HG02943 (cell line): Measurements from ENCODE around the gene DENND1A.
"Not testable (repeated sequence)": the region's sequence is repeated elsewhere in the genome, so short reads cannot be mapped to it uniquely, and the experiment has no call there.

Source experiments
- ATAC-seq: cut with Tn5 transposase; IDR thresholded peaks from one replicate; pipeline ENCODE4 v1.9.1; 2021; ENCODE audit warnings: mild to moderate bottlenecking, low read depth, moderate library complexity; ENCODE audit not compliant: unreplicated experiment

DENND1A gene

GRCh38 chr9:123929870-123930831 is at the start of gene DENND1A:
DENND1A (minus strand) TSS chr9:123930126; CDS start chr9:123929905, 221 bp downstream.
- ATAC-seq = peak; percentile 63

- no peak for ATAC-seq
These were observed 49.1 kb upstream of the DENND1A start for GRCh38 chr9:123978981-123979380.

- ATAC-seq = not testable (repeated sequence)
These were observed 46.7 kb upstream of the DENND1A start for GRCh38 chr9:123976579-123976978.

- ATAC-seq = no peak
These were observed 45.9 kb upstream of the DENND1A start for GRCh38 chr9:123975871-123976270.

- no peak for ATAC-seq
These were observed 44.5 kb upstream of the DENND1A start for GRCh38 chr9:123974471-123974870.

GRCh38 chr9:123973590-123974223 is 43.8 kb upstream of the DENND1A start:
- no peak for ATAC-seq

- no peak for ATAC-seq
These were observed 42.7 kb upstream of the DENND1A start for GRCh38 chr9:123972618-123973017.

GRCh38 chr9:123967323-123967722 is 37.4 kb upstream of the DENND1A start:
- ATAC-seq = no peak

GRCh38 chr9:123965801-123966686 is 36.1 kb upstream of the DENND1A start:
- no peak for ATAC-seq

- no peak for ATAC-seq
These were observed 34.8 kb upstream of the DENND1A start for GRCh38 chr9:123964761-123965160.

- ATAC-seq = no peak
These were observed 31.0 kb upstream of the DENND1A start for GRCh38 chr9:123960965-123961364.

GRCh38 chr9:123960366-123960765 is 30.4 kb upstream of the DENND1A start:
- no peak for ATAC-seq

GRCh38 chr9:123959787-123960186 is 29.9 kb upstream of the DENND1A start:
- no peak for ATAC-seq

GRCh38 chr9:123957731-123958130 is 27.8 kb upstream of the DENND1A start:
- ATAC-seq = no peak

- ATAC-seq = no peak
These were observed 27.3 kb upstream of the DENND1A start for GRCh38 chr9:123957168-123957721.

- ATAC-seq = no peak
These were observed 25.7 kb upstream of the DENND1A start for GRCh38 chr9:123955637-123956036.

GRCh38 chr9:123954518-123955280 is 24.8 kb upstream of the DENND1A start:
- ATAC-seq = no peak

- ATAC-seq = no peak
These were observed 22.9 kb upstream of the DENND1A start for GRCh38 chr9:123952641-123953495.

GRCh38 chr9:123948286-123948685 is 18.4 kb upstream of the DENND1A start:
- no peak for ATAC-seq
